ENCODE data around the gene IQGAP2. TPM values are rescaled to one million over a fixed set of nuclear protein-coding genes. Genes with fewer than 3 reads are reported as not detected.
A peak's percentile ranks its signal among the peaks of the same experiment; 100 is the strongest.

Gene IQGAP2
- total RNA-seq, 1 experiment from 2014 or later, result 13.4 TPM

GRCh38 chr5:76455531-76456133, 52.5 kb downstream of the IQGAP2 start:
- Mint-ChIP-seq H3K9me3 (ENCODE audit: low read depth, unreplicated experiment) (no peaks in the 10 kb centered on the region), H3K27ac (ENCODE audit: unreplicated experiment) (no peak overlapping the region), H3K4me1 (ENCODE audit: low read depth, unreplicated experiment) (peaks cover 46% of the 10 kb centered on the region), H3K27me3 (ENCODE audit: unreplicated experiment) (no peaks in the 10 kb centered on the region), H3K36me3 (ENCODE audit: insufficient read depth, unreplicated experiment) (no peaks in the 10 kb centered on the region), H3K4me3 (ENCODE audit: low read depth, unreplicated experiment) (no peak overlapping the region)
- no peak for TF ChIP-seq CTCF (IDR thresholded peaks at IDR 0.05; ENCODE audit: unreplicated experiment)
- no peak for DNase-seq
- intact Hi-C loops (cut with micrococcal nuclease; ENCODE audit: unreplicated experiment), result loop anchor here (5.0 kb wide), 2 partner anchors 53 to 87 kb away; partner anchors contain the start of gene IQGAP2
- BruUV-seq (replicated peaks), result no TSS peak
- CTCF ChIA-PET, result interaction anchor here (0.6 kb wide), 1 partner anchor 174 kb away, joined by 3 read pairs; no protein-coding TSS in a partner anchor

GRCh38 chr5:76456258-76456657, 53.2 kb downstream of the IQGAP2 start:
- Mint-ChIP-seq H3K4me3 (ENCODE audit: low read depth, unreplicated experiment) (no peak overlapping the region), H3K36me3 (ENCODE audit: insufficient read depth, unreplicated experiment) (no peaks in the 10 kb centered on the region), H3K27me3 (ENCODE audit: unreplicated experiment) (no peaks in the 10 kb centered on the region), H3K4me1 (ENCODE audit: low read depth, unreplicated experiment) (peaks cover 41% of the 10 kb centered on the region), H3K9me3 (ENCODE audit: low read depth, unreplicated experiment) (no peaks in the 10 kb centered on the region), H3K27ac (ENCODE audit: unreplicated experiment) (no peak overlapping the region)
- intact Hi-C loops (cut with micrococcal nuclease; ENCODE audit: unreplicated experiment), result loop anchor here (5.0 kb wide), 2 partner anchors 54 to 86 kb away; partner anchors contain the start of gene IQGAP2
- BruUV-seq (replicated peaks), result no TSS peak
- CTCF ChIA-PET, result interaction anchor here (0.5 kb wide), 1 partner anchor 53 kb away, joined by 3 read pairs; no protein-coding TSS in a partner anchor
- no peak for DNase-seq
- TF ChIP-seq CTCF (IDR thresholded peaks at IDR 0.05; ENCODE audit: unreplicated experiment), result no peak

- no TSS peak for BruUV-seq (replicated peaks)
- no peaks in the 10 kb centered on the region for H3K36me3 Mint-ChIP-seq (ENCODE audit: insufficient read depth, unreplicated experiment)
- H3K4me1 Mint-ChIP-seq (ENCODE audit: low read depth, unreplicated experiment), result peaks cover 37% of the 10 kb centered on the region
- peak; percentile 45 for DNase-seq
- no peaks in the 10 kb centered on the region for H3K9me3 Mint-ChIP-seq (ENCODE audit: low read depth, unreplicated experiment)
- no peaks in the 10 kb centered on the region for H3K27me3 Mint-ChIP-seq (ENCODE audit: unreplicated experiment)
- no peak overlapping the region for H3K4me3 Mint-ChIP-seq (ENCODE audit: low read depth, unreplicated experiment)
- CTCF ChIA-PET, result interaction anchor here (0.6 to 1.0 kb wide), 5 partner anchors 16 to 340 kb away, joined by 3 read pairs; no protein-coding TSS in a partner anchor
- intact Hi-C loops (cut with micrococcal nuclease; ENCODE audit: unreplicated experiment), result loop anchor here (5.0 kb wide), 2 partner anchors 56 to 84 kb away; partner anchors contain the start of gene IQGAP2
- TF ChIP-seq CTCF (IDR thresholded peaks at IDR 0.05; ENCODE audit: unreplicated experiment), result no peak
- peak overlapping the region; percentile 7 for H3K27ac Mint-ChIP-seq (ENCODE audit: unreplicated experiment)
These were observed 54.8 kb downstream of the IQGAP2 start for GRCh38 chr5:76457674-76458485.

- H3K36me3 Mint-ChIP-seq (ENCODE audit: insufficient read depth, unreplicated experiment), result no peaks in the 10 kb centered on the region
- H3K27ac Mint-ChIP-seq (ENCODE audit: unreplicated experiment), result peak overlapping the region; percentile 7
- H3K4me1 Mint-ChIP-seq (ENCODE audit: low read depth, unreplicated experiment), result peaks cover 37% of the 10 kb centered on the region
- BruUV-seq (replicated peaks), result no TSS peak
- intact Hi-C loops (cut with micrococcal nuclease; ENCODE audit: unreplicated experiment), result loop anchor here (5.0 kb wide), 2 partner anchors 56 to 84 kb away; partner anchors contain the start of gene IQGAP2
- H3K9me3 Mint-ChIP-seq (ENCODE audit: low read depth, unreplicated experiment), result no peaks in the 10 kb centered on the region
- no peaks in the 10 kb centered on the region for H3K27me3 Mint-ChIP-seq (ENCODE audit: unreplicated experiment)
- no peak for DNase-seq
- TF ChIP-seq CTCF (IDR thresholded peaks at IDR 0.05; ENCODE audit: unreplicated experiment), result no peak
- CTCF ChIA-PET, result interaction anchor here (0.6 to 1.0 kb wide), 5 partner anchors 16 to 339 kb away, joined by 3 read pairs; no protein-coding TSS in a partner anchor
- no peak overlapping the region for H3K4me3 Mint-ChIP-seq (ENCODE audit: low read depth, unreplicated experiment)
These were observed 55.4 kb downstream of the IQGAP2 start for GRCh38 chr5:76458486-76458830.

All from Calu3 (cell line).